ENCODE results near the gene MRPL21. TPM values are rescaled to one million over a fixed set of nuclear protein-coding genes. Genes with fewer than 3 reads are reported as not detected.

Gene MRPL21
- total RNA-seq, 3 donors from 2014 or later (not counting 1 experiment from before 2014, with no cell fraction given): 39.0 to 47.4 (median 40.3) TPM

DNA sequence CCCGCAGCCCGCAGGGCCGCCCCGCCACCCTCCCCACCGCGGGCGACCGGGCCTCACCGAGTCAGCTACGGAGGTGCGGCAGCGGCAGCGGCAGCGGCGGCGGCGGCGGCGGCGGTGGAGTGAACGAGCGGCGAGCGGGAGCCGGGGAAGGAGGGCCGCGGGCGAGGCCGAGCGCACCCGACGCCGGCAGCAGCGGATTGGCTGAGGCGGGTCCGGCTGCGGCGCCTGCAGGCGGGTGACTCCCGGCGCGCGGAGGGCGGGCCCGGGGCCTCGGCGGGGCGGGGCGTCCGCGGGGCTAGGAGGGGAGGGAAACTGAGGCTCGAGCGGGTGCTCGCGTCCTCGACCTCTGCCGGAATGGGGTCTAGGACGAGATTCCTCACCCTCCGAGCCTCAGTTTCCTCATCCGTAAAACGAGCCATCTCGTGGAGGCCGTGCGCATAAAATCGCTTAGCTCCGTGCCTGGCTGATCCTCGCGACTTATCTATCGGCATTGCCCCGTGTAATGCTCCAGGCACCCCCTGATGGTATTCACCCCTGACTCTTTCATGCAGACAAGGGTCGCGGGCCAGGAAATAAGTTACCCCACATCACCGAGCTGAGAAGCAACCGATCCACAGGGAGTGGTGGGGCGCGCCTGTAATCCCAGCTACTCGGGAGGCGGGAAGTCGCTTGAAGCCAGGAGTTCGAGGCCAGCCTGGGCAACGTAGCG, 61.8 kb downstream of the MRPL21 start, which contains the start of gene CPT1A:
CPT1A (minus strand) TSS at position 199 of the 709 bp plus-strand sequence. CDS start 26,442 bp downstream, outside the sequence.
- Histone ChIP-seq H3K27ac (ENCODE audit: low read length) (peak within 1 kb of the TSS; percentile 75), H3K9me3 (ENCODE audit: control insufficient read depth, insufficient read depth, low read length) (no peaks in the 10 kb centered on the region), H3K27me3 (ENCODE audit: control insufficient read depth, insufficient read depth, low read length) (no peaks in the 10 kb centered on the region), H3K4me1 (ENCODE audit: control insufficient read depth, insufficient read depth, low read length) (peaks cover 60% of the 10 kb centered on the region), H3K4me3 (ENCODE audit: low read length) (peak within 1 kb of the TSS; percentile 69), H3K36me3 (ENCODE audit: control insufficient read depth, insufficient read depth, low read length) (no peaks in the 10 kb centered on the region)
- H3K4me1 Mint-ChIP-seq: peaks cover 49 to 54% of the 10 kb centered on the region in 2 donors
- H3K36me3 Mint-ChIP-seq: no peaks in the 10 kb centered on the region
- TF ChIP-seq, protein P1, sequence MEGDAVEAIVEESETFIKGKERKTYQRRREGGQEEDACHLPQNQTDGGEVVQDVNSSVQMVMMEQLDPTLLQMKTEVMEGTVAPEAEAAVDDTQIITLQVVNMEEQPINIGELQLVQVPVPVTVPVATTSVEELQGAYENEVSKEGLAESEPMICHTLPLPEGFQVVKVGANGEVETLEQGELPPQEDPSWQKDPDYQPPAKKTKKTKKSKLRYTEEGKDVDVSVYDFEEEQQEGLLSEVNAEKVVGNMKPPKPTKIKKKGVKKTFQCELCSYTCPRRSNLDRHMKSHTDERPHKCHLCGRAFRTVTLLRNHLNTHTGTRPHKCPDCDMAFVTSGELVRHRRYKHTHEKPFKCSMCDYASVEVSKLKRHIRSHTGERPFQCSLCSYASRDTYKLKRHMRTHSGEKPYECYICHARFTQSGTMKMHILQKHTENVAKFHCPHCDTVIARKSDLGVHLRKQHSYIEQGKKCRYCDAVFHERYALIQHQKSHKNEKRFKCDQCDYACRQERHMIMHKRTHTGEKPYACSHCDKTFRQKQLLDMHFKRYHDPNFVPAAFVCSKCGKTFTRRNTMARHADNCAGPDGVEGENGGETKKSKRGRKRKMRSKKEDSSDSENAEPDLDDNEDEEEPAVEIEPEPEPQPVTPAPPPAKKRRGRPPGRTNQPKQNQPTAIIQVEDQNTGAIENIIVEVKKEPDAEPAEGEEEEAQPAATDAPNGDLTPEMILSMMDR (IDR thresholded peaks at IDR 0.05): no peak
- no peaks in the 10 kb centered on the region for H3K9me3 Mint-ChIP-seq
- H3K4me3 Mint-ChIP-seq: peak within 1 kb of the TSS; percentile 91
- peak within 1 kb of the TSS; percentile 88 to 91 for H3K27ac Mint-ChIP-seq
- ATAC-seq: peak; percentile 59 to 70 (median 63)
- 3% methylated on average over 82 of the region's 82 CpGs for WGBS (ENCODE audit: insufficient coverage)
- peak; percentile 75 to 82 for DNase-seq
- H3K27me3 Mint-ChIP-seq (ENCODE audit: low read depth in 2 of 2): no peaks in the 10 kb centered on the region
- intact Hi-C loops (cut with micrococcal nuclease): no loop called here

Other genes starting within 250 kb of the MRPL21 start
- not detected for gene GAL, start 219.3 kb downstream of the MRPL21 start, total RNA-seq
- gene TESMIN, start 152.3 kb downstream of the MRPL21 start, total RNA-seq: 1 to 10 TPM; 1.1 to 3.9 (median 1.1) TPM
- 100 to 1,000 TPM in 2 of 3 donors, 10 to 100 TPM in 1; 70.3 to 129 (median 100) TPM for gene CPT1A, start 61.9 kb downstream of the MRPL21 start, total RNA-seq
- 10 to 100 TPM; 31.5 to 52.3 (median 48.5) TPM for gene IGHMBP2, start 59 bp upstream of the MRPL21 start, total RNA-seq
- not detected for gene MRGPRD, start 77.2 kb upstream of the MRPL21 start, total RNA-seq
- gene MRGPRF, start 109.4 kb upstream of the MRPL21 start, total RNA-seq: not detected
- 10 to 100 TPM; 14.9 to 18.3 (median 18.2) TPM for gene TPCN2, start 145.1 kb upstream of the MRPL21 start, total RNA-seq